D341Med (cell line): ENCODE data around the gene PFKP.
"Not testable (repeated sequence)": the region's sequence is repeated elsewhere in the genome, so short reads cannot be mapped to it uniquely, and the experiment has no call there.

Experiments used
- DNase-seq: peaks from one replicate; pipeline ENCODE4 v3.0.0; 2012; ENCODE audit warnings: low spot score

PFKP gene

DNA sequence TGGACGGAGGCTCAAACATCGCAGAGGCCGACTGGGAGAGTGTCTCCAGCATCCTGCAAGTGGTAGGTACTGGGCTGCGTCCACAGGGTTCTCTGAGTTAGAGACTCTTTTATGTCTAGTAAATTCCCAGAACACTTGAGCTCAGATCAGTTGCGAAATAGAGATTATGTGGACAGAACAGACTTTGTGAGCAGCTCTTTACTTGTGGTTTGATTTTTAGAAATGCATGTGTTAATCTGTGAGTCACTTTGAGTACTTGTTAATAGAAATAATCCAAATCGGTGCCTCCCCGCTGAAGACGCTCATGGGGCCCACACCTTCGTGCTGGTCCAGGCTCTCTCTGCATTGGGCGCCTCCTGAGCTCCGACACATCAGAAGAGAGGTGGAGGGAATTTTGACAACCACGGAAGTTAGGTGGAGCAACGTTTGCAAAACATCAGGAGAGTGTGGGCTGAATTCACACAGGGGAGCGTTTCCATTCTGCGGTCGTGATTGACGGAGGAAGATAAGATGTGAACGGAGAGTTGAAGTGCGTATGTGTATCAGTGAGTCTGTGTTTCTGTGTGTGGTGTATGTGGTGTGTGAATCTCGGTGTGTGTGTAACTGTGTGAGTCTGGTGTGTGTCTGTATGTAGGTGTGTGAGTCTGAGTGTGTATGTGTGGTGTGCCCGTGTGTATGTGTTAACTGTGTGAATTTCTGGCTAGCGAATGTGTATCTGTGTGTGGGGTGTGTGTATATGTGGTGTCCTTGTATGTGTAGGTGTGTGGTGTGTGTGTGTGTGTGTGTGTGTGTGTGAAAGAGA, 32.1 kb downstream of the PFKP start:
- no peak for DNase-seq

DNA sequence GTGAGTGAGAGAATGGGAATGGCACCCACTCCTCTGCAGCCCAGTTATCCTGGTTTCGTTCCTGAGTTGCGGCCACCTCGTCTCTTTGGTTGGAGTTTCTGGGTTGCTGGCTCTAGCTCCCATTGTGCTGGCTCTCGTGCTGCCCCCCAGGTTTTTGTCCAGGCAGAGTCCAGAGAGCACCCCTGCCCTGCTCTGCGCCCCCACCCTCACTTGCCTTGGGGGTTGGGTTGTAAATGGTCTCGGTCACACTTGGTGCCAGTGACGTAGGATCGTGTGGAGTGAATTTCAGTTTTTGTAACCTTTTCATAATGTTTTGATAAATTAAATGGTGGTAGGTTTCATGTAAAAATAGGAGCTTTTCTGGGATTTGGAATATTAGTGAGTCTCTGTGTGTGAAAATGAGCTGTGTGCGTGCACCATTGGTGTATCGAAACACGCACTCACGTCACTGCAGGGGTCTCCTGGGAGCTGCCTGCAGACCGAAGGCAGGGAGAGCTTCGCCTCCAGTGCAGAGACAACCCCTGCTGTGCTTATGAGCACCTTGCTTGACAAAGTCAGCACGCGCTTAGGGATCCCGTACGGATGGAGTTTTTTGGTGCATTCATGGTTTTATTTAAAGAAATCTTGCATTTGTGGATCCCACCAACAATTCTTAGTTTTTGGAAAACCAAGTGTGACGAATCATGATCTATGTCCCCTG, 32.9 kb downstream of the PFKP start:
- no peak for DNase-seq

DNA sequence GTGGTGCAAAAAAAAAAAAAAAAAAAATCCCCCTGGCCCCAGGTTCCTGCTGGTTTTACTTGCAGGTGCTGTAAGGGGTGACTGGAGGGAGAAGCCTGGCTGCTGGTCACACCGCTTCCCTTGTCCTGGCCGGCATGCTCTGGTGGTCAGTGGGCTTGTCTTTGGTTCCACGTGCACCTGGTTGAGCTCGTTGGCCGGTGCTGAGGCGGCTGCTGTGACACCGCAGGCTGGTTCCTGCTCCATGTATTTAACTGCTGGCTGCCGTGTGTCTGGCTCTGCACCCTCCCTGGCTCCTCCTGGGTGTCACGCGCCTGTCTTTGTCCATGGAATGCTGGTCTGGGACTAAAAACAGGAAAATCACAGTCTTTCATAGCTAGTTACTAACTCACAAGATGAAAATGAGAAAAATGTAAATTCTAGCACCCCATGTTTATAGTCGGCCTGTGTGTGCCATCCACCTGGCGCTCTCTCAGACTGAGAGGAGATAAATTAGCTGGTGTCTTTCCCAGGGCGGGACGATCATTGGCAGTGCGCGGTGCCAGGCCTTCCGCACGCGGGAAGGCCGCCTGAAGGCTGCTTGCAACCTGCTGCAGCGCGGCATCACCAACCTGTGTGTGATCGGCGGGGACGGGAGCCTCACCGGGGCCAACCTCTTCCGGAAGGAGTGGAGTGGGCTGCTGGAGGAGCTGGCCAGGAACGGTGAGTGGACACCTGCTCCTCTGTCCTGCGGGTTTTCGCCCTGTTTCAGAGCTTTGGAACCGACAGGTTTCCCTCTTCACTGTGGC, 33.7 kb downstream of the PFKP start:
- no peak for DNase-seq

DNA sequence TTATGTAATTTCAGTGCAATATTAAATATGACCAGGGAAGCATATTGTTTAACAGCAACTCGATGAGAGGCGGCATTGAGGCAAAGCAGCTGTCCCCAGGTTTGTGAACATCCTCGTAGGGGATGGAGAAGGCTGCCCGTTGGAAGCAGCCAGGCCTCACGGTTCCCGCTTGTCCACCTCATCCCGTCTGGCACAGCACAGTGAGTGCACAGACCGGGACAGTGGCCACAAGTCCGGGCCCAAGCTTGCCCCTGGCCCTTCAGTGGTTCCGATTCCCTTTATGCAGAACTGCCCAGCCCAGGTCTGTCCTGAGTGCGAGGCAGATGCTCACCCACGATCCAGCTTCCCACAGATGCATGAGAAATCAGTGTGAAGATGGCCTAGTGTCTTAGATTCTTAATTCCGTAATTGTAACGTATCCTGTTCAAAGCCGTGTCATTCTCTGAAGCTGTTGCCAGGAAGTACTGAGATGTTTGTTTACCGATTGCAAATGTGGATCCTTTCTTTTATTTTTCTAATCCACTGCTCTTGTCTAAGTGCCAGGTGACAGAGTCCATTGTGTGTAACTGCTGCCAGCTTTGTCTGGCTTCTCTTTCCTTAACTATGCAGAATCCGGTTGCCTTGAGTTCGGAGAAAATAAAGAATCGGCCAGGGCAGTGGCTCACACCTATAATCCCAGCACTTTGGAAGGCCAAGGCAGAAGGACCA, 35.5 kb downstream of the PFKP start:
- DNase-seq: no peak

DNA sequence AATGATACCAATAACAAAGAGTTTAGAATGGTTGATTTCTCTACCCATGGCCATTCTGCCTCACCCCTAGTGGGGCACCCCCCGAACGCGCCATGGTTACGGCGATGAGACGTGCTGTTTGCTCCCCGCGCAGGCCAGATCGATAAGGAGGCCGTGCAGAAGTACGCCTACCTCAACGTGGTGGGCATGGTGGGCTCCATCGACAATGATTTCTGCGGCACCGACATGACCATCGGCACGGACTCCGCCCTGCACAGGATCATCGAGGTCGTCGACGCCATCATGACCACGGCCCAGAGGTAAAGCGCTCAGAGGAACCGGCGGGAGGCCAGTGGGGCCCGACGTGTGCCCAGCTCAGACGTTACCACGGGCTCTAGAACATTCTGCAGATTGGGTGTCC, 36.3 kb downstream of the PFKP start:
- no peak for DNase-seq

DNA sequence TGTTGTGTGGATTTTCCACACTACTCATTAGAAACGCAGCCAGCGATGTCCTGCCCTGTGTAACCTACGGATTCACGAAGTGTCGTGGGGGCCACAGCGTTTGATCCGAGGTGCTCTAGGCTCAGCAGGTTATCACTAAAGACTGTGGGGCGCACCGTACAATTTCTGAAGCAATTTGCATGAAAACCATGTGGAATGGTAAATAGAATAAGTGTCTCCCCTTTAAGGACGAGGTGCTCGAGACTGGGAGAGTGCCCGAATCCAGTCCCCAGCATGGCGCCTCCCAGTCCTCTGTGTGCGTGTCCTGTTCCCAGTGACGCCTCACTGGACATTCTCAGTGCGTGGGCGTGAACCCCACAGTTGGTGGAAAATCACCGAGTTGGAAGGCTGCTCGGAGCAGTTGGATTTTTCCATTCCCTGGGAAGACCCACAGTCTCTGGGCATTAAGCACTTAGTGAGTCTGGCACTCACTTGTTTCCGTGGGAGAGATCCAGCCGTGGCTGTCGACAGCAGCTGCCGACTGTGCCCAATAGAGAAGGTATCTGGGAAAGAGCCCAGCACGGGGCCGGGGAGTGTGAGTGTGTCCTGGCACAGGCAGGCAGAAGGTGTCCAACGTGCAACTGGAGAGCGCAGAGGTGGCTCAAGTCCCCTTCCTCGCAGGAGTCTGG, 37.0 kb downstream of the PFKP start:
- no peak for DNase-seq

DNA sequence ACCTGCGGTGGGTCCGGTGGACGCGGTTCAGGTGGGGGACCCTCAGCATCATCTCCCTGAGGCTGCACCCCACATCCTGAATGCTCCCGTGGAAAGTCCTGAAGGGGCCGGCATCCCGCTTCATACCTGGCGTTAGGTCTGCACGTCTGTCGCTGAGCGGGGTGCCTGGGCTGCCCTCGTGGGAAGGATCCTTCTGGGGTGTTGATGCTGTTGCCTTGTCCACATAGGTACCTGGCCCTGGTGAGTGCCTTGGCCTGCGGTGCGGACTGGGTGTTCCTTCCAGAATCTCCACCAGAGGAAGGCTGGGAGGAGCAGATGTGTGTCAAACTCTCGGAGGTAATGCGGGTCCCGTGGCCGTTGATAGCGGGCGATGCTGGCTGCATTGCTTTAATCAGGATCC, 37.8 kb downstream of the PFKP start:
- DNase-seq: no peak

DNA sequence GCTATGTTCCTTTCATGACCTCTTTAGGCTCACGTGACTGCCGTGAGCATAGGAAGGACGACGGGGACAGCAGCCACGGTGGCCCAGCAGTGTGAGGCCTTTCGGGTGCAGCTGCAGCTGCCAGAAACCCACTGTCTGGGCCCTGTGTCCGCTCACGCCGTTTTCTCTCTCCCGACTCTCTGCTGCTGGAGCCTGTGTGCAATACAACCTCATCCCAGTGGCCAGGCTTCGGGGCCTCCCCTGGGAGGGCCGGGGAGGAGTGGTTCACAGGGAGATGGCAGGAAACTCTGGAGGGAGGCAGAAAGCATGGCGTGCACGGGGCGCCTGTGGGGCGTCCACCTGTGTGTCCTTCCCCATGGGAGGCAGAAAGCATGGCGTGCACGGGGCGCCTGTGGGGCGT, 38.6 kb downstream of the PFKP start:
- DNase-seq: no peak

DNA sequence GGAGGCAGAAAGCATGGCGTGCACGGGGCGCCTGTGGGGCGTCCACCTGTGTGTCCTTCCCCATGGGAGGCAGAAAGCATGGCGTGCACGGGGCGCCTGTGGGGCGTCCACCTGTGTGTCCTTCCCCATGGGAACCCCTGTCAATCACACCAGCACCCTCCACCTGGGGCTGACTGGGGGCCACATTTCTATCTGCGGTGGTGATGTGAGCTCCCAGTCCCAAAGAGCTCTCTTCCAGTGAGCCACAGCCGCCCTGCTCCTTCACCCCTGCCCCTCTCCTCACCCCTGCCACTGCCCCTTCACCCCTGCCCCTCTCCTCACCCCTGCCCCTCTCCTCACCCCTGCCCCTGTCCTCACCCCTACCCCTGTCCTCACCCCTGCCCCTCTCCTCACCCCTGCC, 39.0 kb downstream of the PFKP start:
- DNase-seq: not testable (repeated sequence)

DNA sequence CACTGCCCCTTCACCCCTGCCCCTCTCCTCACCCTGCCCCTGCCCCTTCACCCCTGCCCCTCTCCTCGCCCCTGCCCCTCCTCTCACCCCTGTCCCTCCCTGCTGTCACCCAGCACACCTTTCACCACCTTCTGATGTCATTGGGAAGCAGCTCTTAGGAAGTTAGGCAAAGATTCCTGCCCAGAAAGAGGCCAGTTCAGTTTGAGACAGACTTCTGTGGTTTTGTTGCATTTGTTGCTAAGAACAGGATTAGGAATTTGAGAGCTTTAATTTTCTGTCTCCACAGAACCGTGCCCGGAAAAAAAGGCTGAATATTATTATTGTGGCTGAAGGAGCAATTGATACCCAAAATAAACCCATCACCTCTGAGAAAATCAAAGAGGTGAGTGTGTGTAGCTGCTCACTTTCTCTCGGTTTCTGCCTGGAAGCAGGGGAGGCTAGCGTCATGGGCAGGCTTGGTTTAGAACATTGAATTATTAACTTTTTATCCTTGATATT, 39.6 kb downstream of the PFKP start:
- no peak for DNase-seq

DNA sequence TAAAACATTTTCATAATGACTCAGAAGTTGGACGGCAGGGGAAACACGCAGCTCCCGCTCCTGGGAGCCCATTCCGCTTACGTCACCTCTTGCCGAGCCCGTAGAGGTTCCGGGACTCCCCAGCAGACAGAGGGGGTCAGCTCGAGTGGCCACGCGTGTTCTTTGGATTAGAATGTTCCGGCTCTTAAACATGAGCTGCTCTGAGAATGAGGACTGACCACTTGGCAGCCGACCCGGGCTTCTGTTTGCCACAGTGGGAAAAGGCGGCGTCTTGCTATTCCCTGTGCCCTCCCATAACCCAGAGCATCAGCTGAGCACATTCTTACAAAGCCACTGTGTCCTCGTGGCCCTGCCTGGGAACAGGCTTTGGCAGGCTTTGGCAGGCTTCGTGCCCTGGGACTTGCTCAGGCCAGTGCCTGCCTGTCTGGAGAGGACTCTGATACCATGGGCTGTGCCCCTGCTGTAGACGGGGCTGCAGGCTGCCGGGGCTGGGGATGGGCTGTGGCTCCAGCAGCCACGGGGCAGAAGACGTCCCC, 40.1 kb downstream of the PFKP start:
- DNase-seq: no peak

DNA sequence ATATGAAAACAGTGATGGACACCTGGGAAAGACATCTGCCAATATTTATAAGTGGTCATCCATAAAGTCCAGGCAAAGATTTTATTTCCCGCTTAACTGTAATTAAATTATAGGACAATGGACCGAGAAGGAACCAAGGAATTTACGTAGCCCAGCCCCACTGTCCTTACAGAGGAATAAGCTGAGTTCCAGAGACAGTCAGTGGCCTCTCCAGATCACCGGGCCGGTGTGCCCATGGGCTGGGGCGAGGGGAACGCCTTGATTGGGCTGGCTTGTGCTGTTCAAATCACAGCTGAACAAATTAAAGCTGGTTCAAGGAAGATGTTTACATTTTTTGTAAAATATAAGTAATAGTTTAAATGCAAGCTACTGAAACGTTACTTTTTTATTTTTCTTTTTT, 40.7 kb downstream of the PFKP start:
- no peak for DNase-seq

DNA sequence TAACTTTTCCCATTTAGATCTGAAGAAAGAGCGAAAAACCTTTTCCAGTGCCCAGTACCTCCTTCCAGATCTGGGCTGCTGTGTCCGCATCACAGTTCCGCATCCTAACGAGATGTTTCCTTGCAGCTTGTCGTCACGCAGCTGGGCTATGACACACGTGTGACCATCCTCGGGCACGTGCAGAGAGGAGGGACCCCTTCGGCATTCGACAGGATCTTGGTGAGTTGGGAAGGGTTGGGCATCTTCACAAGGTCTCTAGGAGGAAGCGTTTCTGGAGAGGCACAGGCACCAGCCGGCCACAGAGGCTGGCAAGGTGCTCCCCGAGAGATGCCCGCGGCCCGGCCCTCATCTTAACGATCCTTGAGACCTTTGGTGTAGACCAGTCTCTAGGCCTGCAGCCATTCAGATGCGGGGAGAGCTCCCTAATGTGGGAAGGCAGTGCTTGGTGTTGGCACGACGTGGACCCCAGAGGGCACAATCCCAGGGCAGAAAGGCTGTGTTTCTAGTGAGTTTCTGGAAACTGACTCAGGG, 41.3 kb downstream of the PFKP start:
- DNase-seq: no peak

DNA sequence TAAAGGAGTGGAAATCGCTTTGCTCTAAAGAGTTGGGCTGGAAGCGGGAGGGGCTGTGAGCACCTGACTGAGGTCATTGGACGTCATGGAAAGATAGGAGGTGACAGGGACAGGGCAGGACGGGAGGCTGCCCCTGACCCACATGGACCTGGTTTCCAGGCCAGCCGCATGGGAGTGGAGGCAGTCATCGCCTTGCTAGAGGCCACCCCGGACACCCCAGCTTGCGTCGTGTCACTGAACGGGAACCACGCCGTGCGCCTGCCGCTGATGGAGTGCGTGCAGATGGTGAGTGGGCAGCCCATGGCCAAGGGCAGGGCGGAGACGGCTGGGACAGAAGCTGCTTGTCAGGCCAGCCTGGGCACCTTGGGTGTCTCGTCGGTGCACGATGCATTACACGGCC, 41.8 kb downstream of the PFKP start:
- DNase-seq: no peak

DNA sequence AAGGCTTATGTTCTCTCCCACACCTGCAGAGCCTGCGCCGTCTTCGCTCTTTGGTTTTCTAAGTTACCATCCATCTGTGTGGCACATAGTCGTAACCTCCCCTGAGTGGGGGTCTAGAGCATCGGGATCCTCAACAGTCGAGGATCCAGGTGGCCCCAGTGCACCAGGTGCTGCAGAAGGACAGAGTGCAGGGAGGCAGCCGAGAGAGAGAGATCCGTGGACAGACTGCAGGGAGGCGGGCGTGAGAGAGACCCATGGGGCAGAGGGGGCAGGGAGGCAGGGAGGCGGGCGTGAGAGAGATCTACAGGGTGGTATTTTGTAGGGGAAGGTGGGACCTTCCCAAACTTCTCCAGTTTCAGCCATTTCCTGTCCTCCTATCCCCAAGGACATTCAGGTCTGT, 42.3 kb downstream of the PFKP start:
- no peak for DNase-seq

DNA sequence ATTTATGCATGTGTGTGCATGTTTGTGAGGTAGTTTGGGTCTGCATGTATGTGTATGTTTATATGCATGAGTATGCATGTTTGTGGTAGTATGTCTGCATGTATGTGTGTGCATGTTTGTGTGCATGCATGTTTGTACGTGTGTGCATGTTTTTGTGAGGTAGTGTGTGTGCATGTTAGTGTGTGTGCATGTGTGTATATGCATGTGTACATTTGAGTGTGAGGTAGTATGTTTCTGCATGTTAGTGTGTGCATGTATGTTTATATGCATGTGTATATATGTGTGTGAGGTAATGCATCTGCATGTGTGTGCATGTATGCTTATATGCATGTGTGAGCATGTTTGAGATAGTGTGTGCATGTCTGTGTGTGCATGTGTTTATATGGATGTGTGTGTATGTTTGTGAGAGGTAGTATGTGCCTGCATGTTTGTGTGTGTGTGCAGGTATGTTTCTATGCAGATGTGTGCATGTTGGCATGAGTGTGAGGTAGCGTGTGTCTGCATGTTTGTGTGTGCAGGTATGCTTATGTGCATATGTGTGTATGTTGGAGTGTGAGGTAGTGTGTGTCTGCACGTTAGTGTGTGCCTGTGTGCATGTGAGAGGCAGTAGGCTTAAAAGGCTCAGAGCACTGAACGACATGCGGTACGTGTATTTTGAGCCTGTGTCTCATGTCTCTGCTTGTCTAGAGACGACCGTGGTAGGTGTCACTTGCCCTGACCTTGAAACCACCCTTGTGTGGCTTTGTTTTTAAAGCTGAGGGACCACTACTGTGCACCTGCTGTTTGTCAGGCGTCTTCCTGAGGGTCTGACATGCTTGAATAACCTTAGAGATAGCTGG, 43.7 kb downstream of the PFKP start:
- no peak for DNase-seq

DNA sequence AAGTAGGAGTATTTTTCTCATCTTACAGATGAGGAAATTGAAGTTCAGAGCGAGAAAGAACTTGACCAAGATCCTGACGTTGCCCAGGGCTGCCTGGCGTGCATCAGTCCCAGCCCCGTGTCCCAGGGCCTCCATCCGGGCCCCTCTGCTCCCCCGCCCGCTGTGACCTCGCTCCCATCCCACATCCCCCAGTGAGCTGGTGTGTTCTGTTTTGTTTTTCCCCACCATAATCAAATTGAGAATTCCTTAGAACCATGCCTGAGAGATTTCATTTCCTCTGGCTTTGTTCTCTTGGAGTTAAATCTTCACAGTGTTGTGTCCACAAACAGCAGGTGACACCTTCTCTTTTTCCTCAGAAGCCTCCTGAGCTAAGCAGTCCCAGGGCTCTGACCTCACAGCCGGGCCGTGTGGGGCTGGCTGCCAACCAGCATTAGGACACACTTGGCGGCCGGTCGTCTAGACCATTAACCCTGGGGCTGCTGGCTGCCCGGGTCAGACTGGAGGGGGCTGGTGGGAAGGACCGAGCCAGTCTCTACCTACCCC, 44.3 kb downstream of the PFKP start:
- DNase-seq: no peak

DNA sequence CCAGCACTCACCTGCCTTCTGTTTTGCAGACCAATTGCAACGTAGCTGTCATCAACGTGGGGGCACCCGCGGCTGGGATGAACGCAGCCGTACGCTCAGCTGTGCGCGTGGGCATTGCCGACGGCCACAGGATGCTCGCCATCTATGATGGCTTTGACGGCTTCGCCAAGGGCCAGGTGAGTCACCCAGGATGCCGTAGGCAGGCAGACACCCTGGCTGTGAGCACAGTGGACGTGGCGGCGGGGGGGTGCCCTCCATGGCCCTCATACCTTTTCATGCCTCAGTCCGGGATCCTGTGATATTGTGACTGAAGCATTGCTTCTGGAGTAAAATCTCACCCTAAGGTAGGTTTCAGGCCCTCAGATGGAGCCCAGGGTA, 46.0 kb downstream of the PFKP start:
- no peak for DNase-seq

DNA sequence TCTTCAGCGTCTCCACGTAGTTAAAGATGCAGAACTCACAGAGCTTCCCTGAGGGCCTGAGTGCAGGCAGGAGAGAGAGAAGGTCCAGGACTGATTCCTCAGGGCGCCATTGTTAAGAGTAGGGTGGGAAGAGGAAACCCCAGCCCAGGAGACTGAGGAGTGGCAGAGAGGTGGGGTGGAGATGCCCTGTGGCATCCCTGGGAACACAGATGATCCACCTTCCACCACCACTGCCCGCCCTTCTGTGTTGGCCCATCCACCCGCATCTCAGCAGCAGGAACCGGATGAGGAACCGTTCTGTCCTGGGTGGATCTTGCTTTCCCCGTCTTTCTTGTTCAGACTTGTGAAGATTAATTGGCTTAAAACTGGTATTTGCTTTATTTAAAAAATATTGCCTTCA, 48.3 kb downstream of the PFKP start:
- no peak for DNase-seq
